IMR-90 (cell line): Measurements from ENCODE around the gene RERE. TPM values are rescaled to one million over a fixed set of nuclear protein-coding genes. Genes with fewer than 3 reads are reported as not detected.

Experiments
- ATAC-seq: fragments of 200-7000 bp; cut with Tn5 transposase; 2 replicates; pipeline ENCODE4 v1.9.1; 2020; ENCODE audit warnings: low read depth, mild to moderate bottlenecking, moderate library complexity
- BruUV-seq: library from RNA; stranded (reverse); fragments of 400-500 nt; replicated peaks from 2 replicates; lab custom pipeline; 2021; lab: Mats Ljungman, UMichigan
- CTCF ChIA-PET: fragments of 300-600 bp; formaldehyde crosslinking; extraction: SDS; loops from one replicate; lab custom pipeline; 2021; ENCODE audit warnings: antibody characterized with exemption; lab: Yijun Ruan, JAX
- POLR2A ChIA-PET: fragments of 300-600 bp; sonication (Branson Sonifier 250); formaldehyde crosslinking; loops from one replicate; lab custom pipeline; 2022; ENCODE audit warnings: antibody characterized with exemption; ENCODE audit not compliant: unreplicated experiment; lab: Charles Lee
- DNase-seq: peaks from one replicate; pipeline ENCODE4 v3.0.0; 2013
- H2AFZ ChIP-seq: replicated peaks from 2 replicates; pipeline ENCODE3; 2013; ENCODE audit warnings: low read length, mild to moderate bottlenecking; ENCODE audit not compliant: poor library complexity
- H2AK5ac ChIP-seq: 2 replicates; pipeline ENCODE4 v1.6.1; 2013; ENCODE audit warnings: low read depth, low read length, inconsistent platforms
- H2AK9ac ChIP-seq: replicated peaks from 2 replicates; pipeline ENCODE3; 2013; ENCODE audit warnings: mild to moderate bottlenecking, low read depth, low read length, moderate library complexity; ENCODE audit not compliant: poor library complexity
- H2BK120ac ChIP-seq: 2 replicates; pipeline ENCODE4 v1.6.1; 2013; ENCODE audit warnings: low read depth, low read length, inconsistent platforms
- H2BK15ac ChIP-seq: 3 replicates; pipeline ENCODE4 v1.6.1; 2013; ENCODE audit warnings: low read depth, low read length, inconsistent platforms
- H2BK20ac ChIP-seq: 2 replicates; pipeline ENCODE4 v1.6.1; 2013; ENCODE audit warnings: low read depth, mild to moderate bottlenecking, inconsistent platforms, low read length, moderate library complexity
- H2BK5ac ChIP-seq: 2 replicates; pipeline ENCODE4 v1.6.1; 2013; ENCODE audit warnings: mild to moderate bottlenecking, low read depth, low read length, inconsistent platforms; ENCODE audit not compliant: poor library complexity, severe bottlenecking
- H3K14ac ChIP-seq: replicated peaks from 2 replicates; pipeline ENCODE4 v1.6.1; 2013; ENCODE audit warnings: low read depth, low read length, inconsistent platforms
- H3K18ac ChIP-seq: 2 replicates; pipeline ENCODE4 v1.6.1; 2013; ENCODE audit warnings: low read depth, low read length, control low read depth
- H3K23ac ChIP-seq: 2 replicates; pipeline ENCODE4 v1.6.1; 2013; ENCODE audit warnings: low read depth, low read length, inconsistent platforms
- H3K27ac ChIP-seq: 2 replicates; pipeline ENCODE4 v1.5.1; 2013; ENCODE audit warnings: mild to moderate bottlenecking, control low read depth, low read length; ENCODE audit not compliant: insufficient read depth
- H3K27me3 ChIP-seq: 2 replicates; pipeline ENCODE4 v1.6.1; 2013; ENCODE audit warnings: low read length; ENCODE audit not compliant: control insufficient read depth, insufficient read depth
- H3K36me3 ChIP-seq: 2 replicates; pipeline ENCODE4 v1.6.1; 2013; ENCODE audit warnings: low read length, mixed read lengths; ENCODE audit not compliant: control insufficient read depth, insufficient read depth
- H3K4ac ChIP-seq: 2 replicates; pipeline ENCODE4 v1.6.1; 2013; ENCODE audit warnings: low read depth, low read length, inconsistent platforms
- H3K4me1 ChIP-seq: 2 replicates; pipeline ENCODE4 v1.6.1; 2013; ENCODE audit warnings: low read length, mixed read lengths; ENCODE audit not compliant: control insufficient read depth, insufficient read depth
- H3K4me2 ChIP-seq: 2 replicates; pipeline ENCODE4 v1.6.1; 2013; ENCODE audit warnings: low read depth, mild to moderate bottlenecking, control low read depth, low read length, moderate library complexity
- H3K4me3 ChIP-seq: 2 replicates; pipeline ENCODE4 v1.5.1; 2013; ENCODE audit warnings: low read depth, mild to moderate bottlenecking, control low read depth, low read length, moderate library complexity; ENCODE audit not compliant: insufficient read depth
- H3K56ac ChIP-seq: 2 replicates; pipeline ENCODE4 v1.6.1; 2013; ENCODE audit warnings: low read length, inconsistent platforms; ENCODE audit not compliant: insufficient read depth; ENCODE audit errors: extremely low read depth
- H3K79me1 ChIP-seq, 2 experiments: 2 replicates each; pipeline ENCODE4 v1.6.1; 2013; ENCODE audit warnings: low read length in 2 of 2, inconsistent platforms in 1 of 2, low read depth in 1 of 2
- H3K9ac ChIP-seq: 2 replicates; pipeline ENCODE4 v1.6.1; 2013; ENCODE audit warnings: low read depth, low read length, control low read depth
- H3K9me1 ChIP-seq: 2 replicates; pipeline ENCODE4 v1.6.1; 2013; ENCODE audit warnings: low read length, inconsistent platforms; ENCODE audit not compliant: insufficient read depth
- H3K9me3 ChIP-seq: 2 replicates; pipeline ENCODE4 v1.6.1; 2013; ENCODE audit warnings: low read length; ENCODE audit not compliant: control insufficient read depth, insufficient read depth
- H4K20me1 ChIP-seq: 2 replicates; pipeline ENCODE4 v1.6.1; 2013; ENCODE audit warnings: low read length, inconsistent platforms; ENCODE audit not compliant: insufficient read depth
- H4K5ac ChIP-seq: 2 replicates; pipeline ENCODE4 v1.6.1; 2013; ENCODE audit warnings: mild to moderate bottlenecking, low read depth, low read length, control low read depth
- H4K8ac ChIP-seq, 2 experiments: 2 replicates each; pipeline ENCODE4 v1.6.1; 2013; ENCODE audit warnings: low read depth in 2 of 2, low read length in 2 of 2, control low read depth in 1 of 2, inconsistent platforms in 1 of 2
- H4K91ac ChIP-seq: 2 replicates; pipeline ENCODE4 v1.6.1; 2013; ENCODE audit warnings: low read depth, low read length, inconsistent platforms; ENCODE audit not compliant: insufficient read depth
- BHLHE40 ChIP-seq: fragments of 150-350 bp; IDR thresholded peaks from 2 replicates; pipeline ENCODE4 v1.6.1; 2016; ENCODE audit warnings: mild to moderate bottlenecking, low read depth, low read length
- CEBPB ChIP-seq: IDR thresholded peaks from 2 replicates; pipeline ENCODE4 v1.6.1; 2012; ENCODE audit warnings: low read depth, low read length, improper control_type of control experiment
- FOS ChIP-seq: fragments of 150-350 bp; IDR thresholded peaks from 2 replicates; pipeline ENCODE4 v1.6.1; 2016; ENCODE audit warnings: low read depth, low read length
- MAFK ChIP-seq: IDR thresholded peaks from 2 replicates; pipeline ENCODE4 v1.6.1; 2012; ENCODE audit warnings: low read depth, low read length, improper control_type of control experiment
- MAZ ChIP-seq: IDR thresholded peaks from 2 replicates; pipeline ENCODE4 v1.6.1; 2012; ENCODE audit warnings: low read depth, mild to moderate bottlenecking, low read length, improper control_type of control experiment, moderate library complexity, borderline replicate concordance
- MXI1 ChIP-seq: IDR thresholded peaks from 2 replicates; pipeline ENCODE4 v1.6.1; 2012; ENCODE audit warnings: low read depth, mild to moderate bottlenecking, low read length, moderate library complexity, borderline replicate concordance
- NFE2L2 ChIP-seq: fragments of 150-350 bp; IDR thresholded peaks from 2 replicates; pipeline ENCODE4 v1.6.1; 2016; ENCODE audit warnings: low read depth, mild to moderate bottlenecking, low read length
- POLR2A ChIP-seq: IDR thresholded peaks from 2 replicates; pipeline ENCODE4 v1.6.1; 2012; ENCODE audit warnings: mild to moderate bottlenecking, low read depth, low read length
- RAD21 ChIP-seq: IDR thresholded peaks from 2 replicates; pipeline ENCODE4 v1.6.1; 2012; ENCODE audit warnings: low read length, improper control_type of control experiment
- RCOR1 ChIP-seq: IDR thresholded peaks from 2 replicates; pipeline ENCODE4 v1.6.1; 2012; ENCODE audit warnings: mild to moderate bottlenecking, low read length, improper control_type of control experiment; ENCODE audit not compliant: insufficient replicate concordance
- RFX5 ChIP-seq: IDR thresholded peaks from 2 replicates; pipeline ENCODE4 v1.8.0; 2012; ENCODE audit warnings: low read depth, mild to moderate bottlenecking, low read length, moderate library complexity
- USF2 ChIP-seq: fragments of 150-350 bp; IDR thresholded peaks from 2 replicates; pipeline ENCODE4 v1.6.1; 2017; ENCODE audit warnings: mild to moderate bottlenecking, antibody characterized with exemption, low read length, low read depth
- WGBS, 2 experiments: methylation state at CpG; one replicate each; pipeline versions ENCODE4 v1.1.5 to v1.1.7; 2013; ENCODE audit warnings: missing lambda C conversion rate in 2 of 2; ENCODE audit not compliant: insufficient read length in 1 of 2; ENCODE audit errors: extremely low coverage in 2 of 2; 5-methylcytosine and 5-hydroxymethylcytosine counted together
- dilution Hi-C: fragments of 300-500 bp; cut with HindIII; formaldehyde crosslinking; loops from one replicate; pipeline ENCODE4 v1.14.3; 2018; ENCODE audit warnings: low sequenced_read_pairs; ENCODE audit not compliant: unreplicated experiment
- in situ Hi-C: fragments of 300-500 bp; cut with MboI; formaldehyde crosslinking; loops from 3 replicates; pipeline ENCODE4 v1.14.3; 2019; ENCODE audit warnings: low sequenced_read_pairs, inconsistent platforms, mixed read lengths
- intact Hi-C: fragments of 100-400 bp; cut with micrococcal nuclease; formaldehyde crosslinking; loops from 2 replicates; pipeline ENCODE4 v1.10.0; 2022
- polyA plus RNA-seq, 3 experiments: library from polyadenylated mRNA; depleted of rRNA; stranded (reverse); fragments of >200 nt; gene quantifications; 2 replicates each; pipeline ENCODE4 v1.2.3, GENCODE V29; 2012; ENCODE audit warnings: low replicate concordance in 1 of 3
- total RNA-seq: library from RNA; depleted of rRNA; stranded (reverse); fragments of >200 nt; gene quantifications from 2 replicates; pipeline ENCODE4 v1.2.3, GENCODE V29; 2012
- TF ChIP-seq, protein P1 (sequence below): fragments of 150-350 bp; IDR thresholded peaks from 2 replicates; pipeline ENCODE4 v1.6.1; 2016; ENCODE audit warnings: low read depth, mild to moderate bottlenecking, low read length, moderate library complexity, borderline replicate concordance
- TF ChIP-seq, protein P2 (sequence below): conservative IDR thresholded peaks from 2 replicates; pipeline ENCODE4 v1.5.1; 2012; ENCODE audit warnings: mild to moderate bottlenecking, low read depth, low read length, improper control_type of control experiment

The RERE gene
- total and polyA plus RNA-seq, 2 of the 4 experiments (the other 2 are of a cell fraction) = 11.5 to 25.1 TPM

DNA sequence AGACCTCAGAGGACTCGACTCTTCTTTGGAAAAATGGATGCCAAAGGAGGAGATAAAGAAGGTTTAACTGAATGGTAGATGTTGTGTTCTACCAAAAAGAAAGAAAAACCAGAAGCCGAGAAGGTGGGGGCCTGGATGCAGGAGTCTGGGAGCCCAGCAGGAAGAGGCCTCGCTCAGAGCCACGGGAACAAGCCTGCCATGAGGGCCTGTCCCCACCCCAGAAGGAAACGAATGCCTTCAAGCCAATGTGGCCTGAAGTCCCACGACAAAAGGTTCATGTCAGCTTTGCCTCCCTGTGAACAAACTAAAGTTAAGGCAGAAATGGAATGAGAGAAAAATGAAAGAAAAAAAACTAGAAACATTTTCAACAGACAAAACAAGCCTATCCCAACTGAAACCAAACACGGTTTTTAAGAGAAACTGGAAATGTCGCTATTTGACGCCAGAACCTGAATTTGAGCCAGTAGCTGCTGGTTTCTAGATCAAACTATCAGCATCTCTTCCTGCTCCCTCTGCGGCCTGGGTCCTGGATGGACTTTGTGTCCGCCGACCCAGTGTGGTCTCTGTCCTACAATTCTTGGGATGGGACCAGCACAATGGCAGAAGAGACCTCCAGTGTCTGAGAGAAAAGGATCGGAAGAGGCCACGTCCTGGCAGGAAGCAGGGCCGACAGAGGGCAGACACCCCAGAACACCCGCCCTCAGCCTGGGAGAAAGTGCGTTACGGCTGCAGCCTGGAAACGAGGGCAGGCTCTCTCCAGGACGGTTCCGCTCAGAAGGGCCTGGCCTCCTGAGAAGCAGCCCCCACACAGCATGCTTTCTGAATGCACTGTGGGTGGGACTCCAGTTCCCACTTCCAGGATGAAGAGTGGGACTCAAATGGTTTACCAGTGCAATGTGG lies 464.3 kb downstream of the RERE start:
- Histone ChIP-seq H3K18ac (no peak overlapping the region), H2AK9ac (no peak overlapping the region), H3K14ac (no peak overlapping the region), H4K5ac (no peak overlapping the region), H2BK5ac (no peak overlapping the region), H3K9me1 (peaks cover 3% of the 10 kb centered on the region; the same call in 1 of the 2 replicates), H3K9ac (no peak overlapping the region), H4K8ac (0 out of 4 replicates have a peak overlapping the region, but pooled peaks of 1 of the 2 experiments have one; percentile 10), H3K23ac (no peak overlapping the region), H3K79me1 (peaks cover 23 to 47% of the 10 kb centered on the region in 2 experiments), H3K4ac (no peak overlapping the region), H3K4me1 (peaks cover 13% of the 10 kb centered on the region), H4K20me1 (peaks cover 27% of the 10 kb centered on the region; the same call in 1 of the 2 replicates), H2BK15ac (no peak overlapping the region), H3K27ac (no peak overlapping the region), H2BK120ac (no peak overlapping the region), H3K9me3 (no peaks in the 10 kb centered on the region), H3K27me3 (no peaks in the 10 kb centered on the region), H3K56ac (no peak overlapping the region), H2AK5ac (peak overlapping the region; percentile 53; the same call in 1 of the 2 replicates), H3K4me2 (no peak overlapping the region), H3K36me3 (peaks cover 54% of the 10 kb centered on the region), H2AFZ (no peak overlapping the region), H4K91ac (no peak overlapping the region), H3K4me3 (no peak overlapping the region), H2BK20ac (no peak overlapping the region)
- ChIA-PET POLR2A (no interaction called here), CTCF (no interaction called here)
- dilution Hi-C loops (no loop called here), intact Hi-C loops (no loop called here), in situ Hi-C loops (loop anchor here (5.0 kb wide), 1 partner anchor 376 kb away; no protein-coding TSS in a partner anchor)
- DNase-seq = no peak
- 72% methylated on average over 8 of the region's 21 CpGs; no CpG with 5 or more reads in 1 of the 2 experiments for WGBS, 2 experiments
- ATAC-seq = no peak
- BruUV-seq = no TSS peak
- TF ChIP-seq MAZ (no peak), RCOR1 (no peak), BHLHE40 (no peak), NFE2L2 (no peak), CEBPB (no peak), MAFK (no peak), MXI1 (no peak), FOS (no peak), RAD21 (no peak), USF2 (no peak), RFX5 (no peak), POLR2A (no peak)
- TF ChIP-seq, protein P1, sequence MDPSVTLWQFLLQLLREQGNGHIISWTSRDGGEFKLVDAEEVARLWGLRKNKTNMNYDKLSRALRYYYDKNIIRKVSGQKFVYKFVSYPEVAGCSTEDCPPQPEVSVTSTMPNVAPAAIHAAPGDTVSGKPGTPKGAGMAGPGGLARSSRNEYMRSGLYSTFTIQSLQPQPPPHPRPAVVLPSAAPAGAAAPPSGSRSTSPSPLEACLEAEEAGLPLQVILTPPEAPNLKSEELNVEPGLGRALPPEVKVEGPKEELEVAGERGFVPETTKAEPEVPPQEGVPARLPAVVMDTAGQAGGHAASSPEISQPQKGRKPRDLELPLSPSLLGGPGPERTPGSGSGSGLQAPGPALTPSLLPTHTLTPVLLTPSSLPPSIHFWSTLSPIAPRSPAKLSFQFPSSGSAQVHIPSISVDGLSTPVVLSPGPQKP = no peak
- TF ChIP-seq, protein P2, sequence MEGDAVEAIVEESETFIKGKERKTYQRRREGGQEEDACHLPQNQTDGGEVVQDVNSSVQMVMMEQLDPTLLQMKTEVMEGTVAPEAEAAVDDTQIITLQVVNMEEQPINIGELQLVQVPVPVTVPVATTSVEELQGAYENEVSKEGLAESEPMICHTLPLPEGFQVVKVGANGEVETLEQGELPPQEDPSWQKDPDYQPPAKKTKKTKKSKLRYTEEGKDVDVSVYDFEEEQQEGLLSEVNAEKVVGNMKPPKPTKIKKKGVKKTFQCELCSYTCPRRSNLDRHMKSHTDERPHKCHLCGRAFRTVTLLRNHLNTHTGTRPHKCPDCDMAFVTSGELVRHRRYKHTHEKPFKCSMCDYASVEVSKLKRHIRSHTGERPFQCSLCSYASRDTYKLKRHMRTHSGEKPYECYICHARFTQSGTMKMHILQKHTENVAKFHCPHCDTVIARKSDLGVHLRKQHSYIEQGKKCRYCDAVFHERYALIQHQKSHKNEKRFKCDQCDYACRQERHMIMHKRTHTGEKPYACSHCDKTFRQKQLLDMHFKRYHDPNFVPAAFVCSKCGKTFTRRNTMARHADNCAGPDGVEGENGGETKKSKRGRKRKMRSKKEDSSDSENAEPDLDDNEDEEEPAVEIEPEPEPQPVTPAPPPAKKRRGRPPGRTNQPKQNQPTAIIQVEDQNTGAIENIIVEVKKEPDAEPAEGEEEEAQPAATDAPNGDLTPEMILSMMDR = no peak
